ENCODE results near the gene TLE4.

DNA sequence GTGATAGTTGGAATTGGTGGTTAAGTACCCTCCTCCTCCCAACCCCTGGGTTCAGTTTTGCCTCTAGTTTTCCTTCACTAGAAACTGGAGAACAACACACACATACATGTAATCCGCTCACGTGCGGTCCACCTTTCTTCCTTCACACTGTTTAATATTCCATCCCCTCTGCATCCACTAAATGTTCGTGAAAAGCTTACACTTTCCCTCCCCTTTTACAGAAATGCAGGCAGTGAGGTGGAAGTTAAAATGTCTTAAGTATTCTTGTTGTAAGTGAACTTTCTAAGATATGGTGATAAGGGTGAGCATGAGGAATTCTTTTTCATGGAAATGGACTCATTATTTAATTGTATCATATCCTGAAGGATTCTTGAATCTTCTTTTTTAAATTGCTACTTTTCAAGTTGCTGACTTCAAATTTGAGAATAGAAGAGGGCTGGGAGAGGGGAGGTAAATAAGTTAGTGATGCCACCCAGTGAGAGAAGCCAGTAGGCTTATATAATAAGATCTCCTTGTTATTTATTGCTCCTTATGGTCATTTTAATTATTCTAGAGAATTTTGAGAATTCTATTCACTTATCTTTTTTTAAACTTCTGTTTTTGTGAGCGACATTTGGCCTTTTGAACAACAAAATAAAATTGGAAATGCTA is 90.2 kb downstream of the TLE4 start:
- TF ChIP-seq, protein P1, sequence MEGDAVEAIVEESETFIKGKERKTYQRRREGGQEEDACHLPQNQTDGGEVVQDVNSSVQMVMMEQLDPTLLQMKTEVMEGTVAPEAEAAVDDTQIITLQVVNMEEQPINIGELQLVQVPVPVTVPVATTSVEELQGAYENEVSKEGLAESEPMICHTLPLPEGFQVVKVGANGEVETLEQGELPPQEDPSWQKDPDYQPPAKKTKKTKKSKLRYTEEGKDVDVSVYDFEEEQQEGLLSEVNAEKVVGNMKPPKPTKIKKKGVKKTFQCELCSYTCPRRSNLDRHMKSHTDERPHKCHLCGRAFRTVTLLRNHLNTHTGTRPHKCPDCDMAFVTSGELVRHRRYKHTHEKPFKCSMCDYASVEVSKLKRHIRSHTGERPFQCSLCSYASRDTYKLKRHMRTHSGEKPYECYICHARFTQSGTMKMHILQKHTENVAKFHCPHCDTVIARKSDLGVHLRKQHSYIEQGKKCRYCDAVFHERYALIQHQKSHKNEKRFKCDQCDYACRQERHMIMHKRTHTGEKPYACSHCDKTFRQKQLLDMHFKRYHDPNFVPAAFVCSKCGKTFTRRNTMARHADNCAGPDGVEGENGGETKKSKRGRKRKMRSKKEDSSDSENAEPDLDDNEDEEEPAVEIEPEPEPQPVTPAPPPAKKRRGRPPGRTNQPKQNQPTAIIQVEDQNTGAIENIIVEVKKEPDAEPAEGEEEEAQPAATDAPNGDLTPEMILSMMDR (CRISPR knock-in tag; IDR thresholded peaks at IDR 0.05), result no peak
- TF ChIP-seq ETV6 (CRISPR knock-in tag; conservative IDR thresholded peaks at IDR 0.05) (no peak), JUND (CRISPR knock-in tag; IDR thresholded peaks at IDR 0.05) (no peak), ZNF335 (CRISPR knock-in tag; IDR thresholded peaks at IDR 0.05) (no peak), ZNF468 (CRISPR knock-in tag; IDR thresholded peaks at IDR 0.05) (no peak), HHEX (CRISPR knock-in tag; IDR thresholded peaks at IDR 0.05) (no peak), PHB2 (IDR thresholded peaks at IDR 0.05; ENCODE audit: partially characterized antibody) (no peak), ESRRA (CRISPR knock-in tag; IDR thresholded peaks at IDR 0.05; ENCODE audit: low read depth) (no peak), FOXO1 (CRISPR knock-in tag; IDR thresholded peaks at IDR 0.05) (no peak)
- TF ChIP-seq, protein P2, sequence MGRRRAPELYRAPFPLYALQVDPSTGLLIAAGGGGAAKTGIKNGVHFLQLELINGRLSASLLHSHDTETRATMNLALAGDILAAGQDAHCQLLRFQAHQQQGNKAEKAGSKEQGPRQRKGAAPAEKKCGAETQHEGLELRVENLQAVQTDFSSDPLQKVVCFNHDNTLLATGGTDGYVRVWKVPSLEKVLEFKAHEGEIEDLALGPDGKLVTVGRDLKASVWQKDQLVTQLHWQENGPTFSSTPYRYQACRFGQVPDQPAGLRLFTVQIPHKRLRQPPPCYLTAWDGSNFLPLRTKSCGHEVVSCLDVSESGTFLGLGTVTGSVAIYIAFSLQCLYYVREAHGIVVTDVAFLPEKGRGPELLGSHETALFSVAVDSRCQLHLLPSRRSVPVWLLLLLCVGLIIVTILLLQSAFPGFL (CRISPR knock-in tag; IDR thresholded peaks at IDR 0.05), result no peak

All from HepG2 (cell line).